NOMO-1 (cell line): ENCODE results near the gene CCNT1.
"Not testable (repeated sequence)": the region's sequence is repeated elsewhere in the genome, so short reads cannot be mapped to it uniquely, and the experiment has no call there.

ENCODE experiments used
- DNase-seq, 2 experiments: peaks; one replicate each; lab custom pipeline; 2025; ENCODE audit not compliant: unreplicated experiment in 2 of 2; lab: John Stamatoyannopoulos, UW

The CCNT1 gene

GRCh38 chr12:48716493-48717251 lies at the start of gene CCNT1:
Gene CCNT1 (minus strand): TSS chr12:48716707. CDS start chr12:48716675, 32 bp downstream.
- DNase-seq = peak; percentile 99 to 100

GRCh38 chr12:48765753-48766162 lies 49.3 kb upstream of the CCNT1 start:
- peak; percentile 53 to 77 for DNase-seq

GRCh38 chr12:48764521-48764920 lies 48.0 kb upstream of the CCNT1 start:
- DNase-seq = no peak

GRCh38 chr12:48758737-48759136 lies 42.2 kb upstream of the CCNT1 start:
- DNase-seq = no peak

- DNase-seq = no peak
Measured at GRCh38 chr12:48758186-48758585, 41.7 kb upstream of the CCNT1 start.

- DNase-seq = no peak
Measured at GRCh38 chr12:48750769-48751356, 34.4 kb upstream of the CCNT1 start.

- no peak for DNase-seq
Measured at GRCh38 chr12:48750215-48750614, 33.7 kb upstream of the CCNT1 start.

GRCh38 chr12:48744251-48745008 lies 27.9 kb upstream of the CCNT1 start:
- DNase-seq = no peak

- no peak for DNase-seq
Measured at GRCh38 chr12:48739618-48740269, 23.2 kb upstream of the CCNT1 start.

GRCh38 chr12:48736456-48736855 lies 19.9 kb upstream of the CCNT1 start:
- no peak for DNase-seq

GRCh38 chr12:48728807-48729206 lies 12.3 kb upstream of the CCNT1 start:
- no peak for DNase-seq

GRCh38 chr12:48720737-48721136 lies 4.2 kb upstream of the CCNT1 start:
- not testable (repeated sequence) for DNase-seq

- DNase-seq = not testable (repeated sequence)
Measured at GRCh38 chr12:48720171-48720570, 3.7 kb upstream of the CCNT1 start.

- DNase-seq = not testable (repeated sequence)
Measured at GRCh38 chr12:48719002-48719401, 2.5 kb upstream of the CCNT1 start.

- DNase-seq = peak in 1 of 2 experiments; percentile 20
Measured at GRCh38 chr12:48717252-48717695, 767 bp upstream of the CCNT1 start.

GRCh38 chr12:48716168-48716492 lies 377 bp downstream of the CCNT1 start:
- no peak for DNase-seq

GRCh38 chr12:48712209-48712608 lies 4.3 kb downstream of the CCNT1 start:
- DNase-seq = no peak

GRCh38 chr12:48698822-48699221 lies 17.7 kb downstream of the CCNT1 start:
- DNase-seq = not testable (repeated sequence)

- peak; percentile 11 to 15 for DNase-seq
Measured at GRCh38 chr12:48696626-48697025, 19.9 kb downstream of the CCNT1 start.

GRCh38 chr12:48695859-48696258 lies 20.6 kb downstream of the CCNT1 start:
- no peak for DNase-seq

- no peak for DNase-seq
Measured at GRCh38 chr12:48694038-48694437, 22.5 kb downstream of the CCNT1 start.
